ENCODE data around the gene GOLGA6C.

GRCh38 chr15:75228787-75229186, 29.3 kb upstream of the GOLGA6C start:
- TF ChIP-seq EZH2phosphoT487 (IDR thresholded peaks at IDR 0.05; ENCODE audit: borderline replicate concordance) (no peak), ZBTB33 (IDR thresholded peaks at IDR 0.05; ENCODE audit: extremely low read depth, insufficient replicate concordance, low read length) (no peak), JUND (IDR thresholded peaks at IDR 0.05) (no peak), POLR2A (IDR thresholded peaks at IDR 0.05; ENCODE audit: borderline replicate concordance, extremely low read depth, insufficient read depth, insufficient read length) (no peak), CTCF (IDR thresholded peaks at IDR 0.05 in 2 of 3, conservative IDR thresholded peaks at IDR 0.05 in 1 of 3; ENCODE audit: borderline replicate concordance in 1 of 3, insufficient read depth in 1 of 3, low read depth in 2 of 3, low read length in 2 of 3) (no peak), ATF3 (IDR thresholded peaks at IDR 0.05) (no peak), POLR2AphosphoS5 (IDR thresholded peaks at IDR 0.05; ENCODE audit: low read depth, low read length) (no peak), SP1 (IDR thresholded peaks at IDR 0.05; ENCODE audit: low read depth) (no peak), RAD21 (IDR thresholded peaks at IDR 0.05; ENCODE audit: low read depth) (no peak), REST (IDR thresholded peaks at IDR 0.05; ENCODE audit: low read depth) (no peak), CBX3 (IDR thresholded peaks at IDR 0.05; ENCODE audit: low read depth) (no peak), TCF7L2 (IDR thresholded peaks at IDR 0.05; ENCODE audit: borderline replicate concordance, extremely low read depth, insufficient read depth, insufficient read length) (no peak)
